GM23248 (cell line): ENCODE data around the gene RCC2. TPM values are rescaled to one million over a fixed set of nuclear protein-coding genes. Genes with fewer than 3 reads are reported as not detected.

Source experiments
- DNase-seq: peaks from one replicate; pipeline ENCODE4 v3.0.0-alpha.2; 2015
- H2AFZ ChIP-seq: fragments of 200-600 bp; sonication (generic); 2 replicates; pipeline ENCODE4 v1.6.1; 2016; ENCODE audit warnings: antibody characterized with exemption
- H3F3A ChIP-seq: fragments of 200-600 bp; sonication (generic); 2 replicates; pipeline ENCODE4 v1.6.1; 2016; ENCODE audit warnings: mild to moderate bottlenecking, antibody characterized with exemption, mixed run types; ENCODE audit not compliant: insufficient read depth
- H3K27ac ChIP-seq: fragments of 200-600 bp; sonication (generic); 2 replicates; pipeline ENCODE4 v1.5.1; 2016; ENCODE audit warnings: mild to moderate bottlenecking
- H3K27me3 ChIP-seq: fragments of 200-600 bp; sonication (generic); replicated peaks from 2 replicates; pipeline ENCODE4 v1.6.1; 2016; ENCODE audit warnings: mild to moderate bottlenecking; ENCODE audit not compliant: insufficient read depth
- H3K36me3 ChIP-seq: fragments of 200-600 bp; sonication (generic); 2 replicates; pipeline ENCODE4 v1.6.1; 2016; ENCODE audit warnings: low read depth, mild to moderate bottlenecking
- H3K4me1 ChIP-seq: fragments of 200-600 bp; sonication (generic); 2 replicates; pipeline ENCODE4 v1.6.1; 2016; ENCODE audit warnings: mild to moderate bottlenecking; ENCODE audit not compliant: insufficient read depth
- H3K4me2 ChIP-seq: fragments of 200-600 bp; sonication (generic); one replicate; pipeline ENCODE4 v1.6.1; 2016; ENCODE audit warnings: mild to moderate bottlenecking; ENCODE audit not compliant: unreplicated experiment
- H3K4me3 ChIP-seq: fragments of 200-600 bp; sonication (generic); 2 replicates; pipeline ENCODE4 v1.5.1; 2016; ENCODE audit warnings: mild to moderate bottlenecking
- H3K79me2 ChIP-seq: fragments of 200-600 bp; sonication (generic); 2 replicates; pipeline ENCODE4 v1.6.1; 2016; ENCODE audit warnings: mild to moderate bottlenecking; ENCODE audit not compliant: insufficient read depth
- H3K9ac ChIP-seq: fragments of 200-600 bp; sonication (generic); 2 replicates; pipeline ENCODE4 v1.6.1; 2016; ENCODE audit warnings: mild to moderate bottlenecking
- H3K9me2 ChIP-seq: fragments of 200-600 bp; sonication (generic); 2 replicates; pipeline ENCODE4 v1.6.1; 2016; ENCODE audit warnings: mixed run types, mild to moderate bottlenecking, moderate library complexity; ENCODE audit not compliant: insufficient read depth
- H3K9me3 ChIP-seq: fragments of 200-600 bp; sonication (generic); one replicate; pipeline ENCODE4 v1.6.1; 2017; ENCODE audit warnings: low read depth
- H4K20me1 ChIP-seq: fragments of 200-600 bp; sonication (generic); 2 replicates; pipeline ENCODE4 v1.6.0; 2016; ENCODE audit not compliant: insufficient read depth
- EZH2 ChIP-seq: fragments of 200-600 bp; sonication (generic); IDR thresholded peaks from 2 replicates; pipeline ENCODE4 v1.6.1; 2018; ENCODE audit warnings: antibody characterized with exemption, mild to moderate bottlenecking; ENCODE audit not compliant: insufficient read depth, poor library complexity, severe bottlenecking
- EZH2phosphoT487 ChIP-seq: fragments of 200-600 bp; sonication (generic); IDR thresholded peaks from 2 replicates; pipeline ENCODE4 v1.6.1; 2018; ENCODE audit warnings: antibody characterized with exemption, moderate library complexity, mild to moderate bottlenecking, low read depth; ENCODE audit not compliant: insufficient read depth
- WGBS, 2 experiments: methylation state at CpG; one replicate each; pipeline ENCODE4 v1.1.6; 2015 to 2017; ENCODE audit warnings: low lambda C conversion rate in 2 of 2, low coverage in 1 of 2; ENCODE audit errors: missing lambda C conversion rate in 2 of 2; 5-methylcytosine and 5-hydroxymethylcytosine counted together
- in situ Hi-C: fragments of 300-500 bp; cut with MboI; formaldehyde crosslinking; loops from 2 replicates; pipeline ENCODE4 v1.15.0; 2020
- polyA plus RNA-seq: library from polyadenylated mRNA; unstranded; fragments of >200 nt; fragmentation: Nextera tagmentation; extraction: Ambion mirVana; gene quantifications from 2 replicates; pipeline ENCODE4 v1.2.1, GENCODE V29; 2016
- total RNA-seq: library from RNA; depleted of rRNA; stranded (reverse); fragments of >200 nt; shearing (Covaris generic); gene quantifications from 2 replicates; pipeline ENCODE4 v1.2.3, GENCODE V29; 2014

The RCC2 gene
- total and polyA plus RNA-seq, 2 experiments from 2014 or later: 10.9 to 38.3 TPM

DNA sequence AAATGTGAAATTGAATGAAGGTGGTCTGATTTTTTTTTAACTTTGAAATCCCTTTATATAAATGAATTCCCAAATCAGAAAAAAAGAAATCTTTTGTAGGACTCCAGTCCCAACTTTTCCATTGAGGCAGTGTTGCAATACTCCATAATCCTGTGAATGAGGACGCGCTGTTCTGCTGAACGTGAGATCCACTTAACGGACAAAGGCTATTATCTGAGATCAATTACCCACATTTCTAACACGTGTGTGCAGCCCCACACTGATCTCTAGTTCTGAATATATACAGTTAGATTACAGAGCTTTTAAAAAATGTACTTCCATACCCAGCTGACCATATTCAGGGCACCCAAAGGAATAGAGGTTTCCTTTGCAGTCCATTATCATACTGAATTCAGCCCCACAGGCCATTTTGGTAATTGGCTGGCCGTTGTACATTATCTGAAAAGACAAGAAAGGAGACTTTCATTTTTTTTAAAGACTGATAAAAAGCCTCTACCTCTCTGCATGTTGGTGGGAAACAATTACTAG lies 19.0 kb downstream of the RCC2 start:
- DNase-seq: no peak
- Histone ChIP-seq H2AFZ (no peak overlapping the region), H4K20me1 (no peaks in the 10 kb centered on the region; the same call in 1 of the 2 replicates), H3K79me2 (peaks cover 41% of the 10 kb centered on the region), H3K27me3 (no peaks in the 10 kb centered on the region), H3K4me3 (no peak overlapping the region), H3K4me2 (no peak overlapping the region), H3K9ac (no peak overlapping the region), H3K4me1 (no peaks in the 10 kb centered on the region), H3F3A (peaks cover 24% of the 10 kb centered on the region), H3K9me2 (no peaks in the 10 kb centered on the region), H3K27ac (no peak overlapping the region), H3K9me3 (no peaks in the 10 kb centered on the region), H3K36me3 (peaks cover 69% of the 10 kb centered on the region)
- 96 to 97% methylated on average over 6 of the region's 6 CpGs for WGBS, 2 experiments
- TF ChIP-seq EZH2 (no peak), EZH2phosphoT487 (no peak)
- in situ Hi-C loops: no loop called here

GRCh38 chr1:17419626-17420328 lies 19.7 kb downstream of the RCC2 start:
- Histone ChIP-seq H3K36me3 (peaks cover 70% of the 10 kb centered on the region), H3K9me2 (no peaks in the 10 kb centered on the region), H3K4me3 (no peak overlapping the region), H3K9me3 (no peaks in the 10 kb centered on the region), H3K27ac (no peak overlapping the region), H2AFZ (no peak overlapping the region), H3K9ac (no peak overlapping the region), H4K20me1 (no peaks in the 10 kb centered on the region; the same call in 1 of the 2 replicates), H3K4me2 (no peak overlapping the region), H3K79me2 (peaks cover 34% of the 10 kb centered on the region), H3K4me1 (no peaks in the 10 kb centered on the region), H3K27me3 (no peaks in the 10 kb centered on the region), H3F3A (peaks cover 24% of the 10 kb centered on the region)
- DNase-seq: peak; percentile 66
- 42 to 45% methylated on average over 42 of the region's 42 CpGs for WGBS, 2 experiments
- in situ Hi-C loops: no loop called here
- TF ChIP-seq EZH2phosphoT487: no peak
- TF ChIP-seq EZH2: no peak

GRCh38 chr1:17416389-17416788 lies 23.1 kb downstream of the RCC2 start:
- 94 to 99% methylated on average over 19 to 20 of the region's 20 CpGs for WGBS, 2 experiments
- Histone ChIP-seq H3K9me3 (no peaks in the 10 kb centered on the region), H3K36me3 (peaks cover 82% of the 10 kb centered on the region), H3K27ac (no peak overlapping the region), H3K4me3 (no peak overlapping the region), H3K9me2 (no peaks in the 10 kb centered on the region), H3F3A (peaks cover 12% of the 10 kb centered on the region; the same call in 1 of the 2 replicates), H4K20me1 (no peaks in the 10 kb centered on the region), H3K79me2 (peaks cover 17% of the 10 kb centered on the region; the same call in 1 of the 2 replicates), H3K9ac (no peak overlapping the region), H2AFZ (no peak overlapping the region), H3K4me2 (no peak overlapping the region), H3K27me3 (no peaks in the 10 kb centered on the region), H3K4me1 (no peaks in the 10 kb centered on the region)
- DNase-seq: no peak
- in situ Hi-C loops: no loop called here
- no peak for TF ChIP-seq EZH2phosphoT487
- TF ChIP-seq EZH2: no peak

- no peak overlapping the region for H3K4me3 ChIP-seq
- no peak overlapping the region for H2AFZ ChIP-seq
- H3K9ac ChIP-seq: no peak overlapping the region
- no peaks in the 10 kb centered on the region for H3K9me3 ChIP-seq
- no peak overlapping the region for H3K4me2 ChIP-seq
- 97 to 98% methylated on average over 2 of the region's 2 CpGs for WGBS, 2 experiments
- peaks cover 11% of the 10 kb centered on the region; the same call in 1 of the 2 replicates for H3K79me2 ChIP-seq
- H3K36me3 ChIP-seq: peaks cover 73% of the 10 kb centered on the region
- no peaks in the 10 kb centered on the region for H3K4me1 ChIP-seq
- no peak for TF ChIP-seq EZH2
- TF ChIP-seq EZH2phosphoT487: no peak
- in situ Hi-C loops: no loop called here
- H4K20me1 ChIP-seq: no peaks in the 10 kb centered on the region
- H3K27ac ChIP-seq: no peak overlapping the region
- DNase-seq: no peak
- no peaks in the 10 kb centered on the region for H3F3A ChIP-seq
- H3K9me2 ChIP-seq: no peaks in the 10 kb centered on the region
- no peaks in the 10 kb centered on the region for H3K27me3 ChIP-seq
Observed at GRCh38 chr1:17414022-17414421, 25.5 kb downstream of the RCC2 start.
